T-helper 1 cell treated with Interleukin-12 subunit alpha and Interleukin-12 subunit beta and Interleukin-4 antibody, amounts not matched to agents 30 μg/mL and 1 μg/mL, for 36 hours (primary cell): ENCODE results near the gene ADH4.
"Not testable (repeated sequence)": the region's sequence is repeated elsewhere in the genome, so short reads cannot be mapped to it uniquely, and the experiment has no call there.

Experiments
- H3K27ac Mint-ChIP-seq: one replicate; pipeline ENCODE4 v1.8.0; 2021; ENCODE audit warnings: mild to moderate bottlenecking, mixed read lengths
- H3K27me3 Mint-ChIP-seq: one replicate; pipeline ENCODE4 v1.8.0; 2021; ENCODE audit warnings: low read depth, mixed read lengths
- H3K36me3 Mint-ChIP-seq: one replicate; pipeline ENCODE4 v1.8.0; 2021; ENCODE audit warnings: low read depth, mixed read lengths
- H3K4me1 Mint-ChIP-seq: one replicate; pipeline ENCODE4 v1.8.0; 2021; ENCODE audit warnings: low read depth, mixed read lengths
- H3K4me3 Mint-ChIP-seq: one replicate; pipeline ENCODE4 v1.8.0; 2021; ENCODE audit warnings: mild to moderate bottlenecking, moderate library complexity, mixed read lengths
- H3K9me3 Mint-ChIP-seq: one replicate; pipeline ENCODE4 v1.8.0; 2021; ENCODE audit warnings: mixed read lengths

Gene ADH4

GRCh38 chr4:99144070-99144469 is at the start of gene ADH4:
Gene ADH4 (minus strand): TSS chr4:99144297. CDS start chr4:99144222, 75 bp downstream.
- Mint-ChIP-seq H3K27ac (no peak within 1 kb of the TSS), H3K27me3 (peaks cover 3% of the 10 kb centered on the region), H3K4me1 (no peaks in the 10 kb centered on the region), H3K4me3 (no peak within 1 kb of the TSS), H3K36me3 (no peaks in the 10 kb centered on the region), H3K9me3 (no peaks in the 10 kb centered on the region)

- H3K4me3 Mint-ChIP-seq, result no peak overlapping the region
- H3K27ac Mint-ChIP-seq, result no peak overlapping the region
- peaks cover 30% of the 10 kb centered on the region for H3K9me3 Mint-ChIP-seq
- no peaks in the 10 kb centered on the region for H3K4me1 Mint-ChIP-seq
- H3K27me3 Mint-ChIP-seq, result no peaks in the 10 kb centered on the region
- H3K36me3 Mint-ChIP-seq, result no peaks in the 10 kb centered on the region
These were observed 46.2 kb upstream of the ADH4 start for GRCh38 chr4:99190336-99190735.

GRCh38 chr4:99189900-99190299 is 45.8 kb upstream of the ADH4 start:
- H3K9me3 Mint-ChIP-seq, result peaks cover 33% of the 10 kb centered on the region
- H3K27ac Mint-ChIP-seq, H3K27me3 Mint-ChIP-seq: not testable (repeated sequence)

GRCh38 chr4:99186029-99186428 is 41.9 kb upstream of the ADH4 start:
- H3K27me3 Mint-ChIP-seq, result no peaks in the 10 kb centered on the region
- H3K4me3 Mint-ChIP-seq, result no peak overlapping the region
- H3K4me1 Mint-ChIP-seq, result no peaks in the 10 kb centered on the region
- no peak overlapping the region for H3K27ac Mint-ChIP-seq
- H3K9me3 Mint-ChIP-seq, result peaks cover 25% of the 10 kb centered on the region
- no peaks in the 10 kb centered on the region for H3K36me3 Mint-ChIP-seq

More at GRCh38 chr4:99189900-99190299, 45.8 kb upstream of the ADH4 start:
- H3K36me3 Mint-ChIP-seq, H3K4me3 Mint-ChIP-seq, H3K4me1 Mint-ChIP-seq: not testable (repeated sequence)

GRCh38 chr4:99185581-99185980 is 41.5 kb upstream of the ADH4 start:
- H3K27me3 Mint-ChIP-seq, result no peaks in the 10 kb centered on the region
- H3K4me3 Mint-ChIP-seq, result no peak overlapping the region
- no peaks in the 10 kb centered on the region for H3K36me3 Mint-ChIP-seq
- peaks cover 21% of the 10 kb centered on the region for H3K9me3 Mint-ChIP-seq
- H3K4me1 Mint-ChIP-seq, result no peaks in the 10 kb centered on the region
- H3K27ac Mint-ChIP-seq, result no peak overlapping the region

- H3K4me1 Mint-ChIP-seq, result no peaks in the 10 kb centered on the region
These were observed 36.4 kb upstream of the ADH4 start for GRCh38 chr4:99180382-99181070.

GRCh38 chr4:99179626-99180025 is 35.5 kb upstream of the ADH4 start:
- Mint-ChIP-seq H3K4me3 (no peak overlapping the region), H3K27ac (no peak overlapping the region), H3K4me1 (no peaks in the 10 kb centered on the region), H3K27me3 (no peaks in the 10 kb centered on the region), H3K9me3 (peaks cover 3% of the 10 kb centered on the region), H3K36me3 (no peaks in the 10 kb centered on the region)

More at GRCh38 chr4:99180382-99181070, 36.4 kb upstream of the ADH4 start:
- H3K27ac Mint-ChIP-seq, result no peak overlapping the region
- no peaks in the 10 kb centered on the region for H3K27me3 Mint-ChIP-seq
- no peaks in the 10 kb centered on the region for H3K36me3 Mint-ChIP-seq
- peaks cover 4% of the 10 kb centered on the region for H3K9me3 Mint-ChIP-seq
- H3K4me3 Mint-ChIP-seq, result no peak overlapping the region

- peaks cover 3% of the 10 kb centered on the region for H3K9me3 Mint-ChIP-seq
- H3K36me3 Mint-ChIP-seq, result no peaks in the 10 kb centered on the region
- no peak overlapping the region for H3K4me3 Mint-ChIP-seq
- no peaks in the 10 kb centered on the region for H3K4me1 Mint-ChIP-seq
- no peaks in the 10 kb centered on the region for H3K27me3 Mint-ChIP-seq
- H3K27ac Mint-ChIP-seq, result no peak overlapping the region
These were observed 35.1 kb upstream of the ADH4 start for GRCh38 chr4:99179178-99179577.

GRCh38 chr4:99166544-99166943 is 22.4 kb upstream of the ADH4 start:
- Mint-ChIP-seq H3K27me3 (no peaks in the 10 kb centered on the region), H3K4me1 (no peaks in the 10 kb centered on the region), H3K4me3 (no peak overlapping the region), H3K27ac (no peak overlapping the region), H3K9me3 (peaks cover 3% of the 10 kb centered on the region), H3K36me3 (no peaks in the 10 kb centered on the region)

- Mint-ChIP-seq H3K4me1 (no peaks in the 10 kb centered on the region), H3K27me3 (no peaks in the 10 kb centered on the region), H3K27ac (no peak overlapping the region), H3K9me3 (peaks cover 3% of the 10 kb centered on the region), H3K36me3 (no peaks in the 10 kb centered on the region), H3K4me3 (no peak overlapping the region)
These were observed 21.9 kb upstream of the ADH4 start for GRCh38 chr4:99165978-99166377.

GRCh38 chr4:99161373-99162099 is 17.4 kb upstream of the ADH4 start:
- no peak overlapping the region for H3K4me3 Mint-ChIP-seq
- no peak overlapping the region for H3K27ac Mint-ChIP-seq
- no peaks in the 10 kb centered on the region for H3K27me3 Mint-ChIP-seq
- H3K4me1 Mint-ChIP-seq, result no peaks in the 10 kb centered on the region
- H3K9me3 Mint-ChIP-seq, result no peaks in the 10 kb centered on the region
- no peaks in the 10 kb centered on the region for H3K36me3 Mint-ChIP-seq

- no peak overlapping the region for H3K4me3 Mint-ChIP-seq
- no peaks in the 10 kb centered on the region for H3K27me3 Mint-ChIP-seq
- H3K36me3 Mint-ChIP-seq, result no peaks in the 10 kb centered on the region
- H3K9me3 Mint-ChIP-seq, result no peaks in the 10 kb centered on the region
- no peak overlapping the region for H3K27ac Mint-ChIP-seq
- H3K4me1 Mint-ChIP-seq, result no peaks in the 10 kb centered on the region
These were observed 15.6 kb upstream of the ADH4 start for GRCh38 chr4:99159699-99160098.

- Mint-ChIP-seq H3K4me3 (no peak overlapping the region), H3K27me3 (no peaks in the 10 kb centered on the region), H3K4me1 (no peaks in the 10 kb centered on the region), H3K27ac (no peak overlapping the region), H3K36me3 (no peaks in the 10 kb centered on the region), H3K9me3 (no peaks in the 10 kb centered on the region)
These were observed 13.4 kb upstream of the ADH4 start for GRCh38 chr4:99157478-99157935.

- no peak overlapping the region for H3K27ac Mint-ChIP-seq
- no peaks in the 10 kb centered on the region for H3K4me1 Mint-ChIP-seq
- H3K36me3 Mint-ChIP-seq, result no peaks in the 10 kb centered on the region
- no peak overlapping the region for H3K4me3 Mint-ChIP-seq
- no peaks in the 10 kb centered on the region for H3K9me3 Mint-ChIP-seq
- no peaks in the 10 kb centered on the region for H3K27me3 Mint-ChIP-seq
These were observed 12.9 kb upstream of the ADH4 start for GRCh38 chr4:99156992-99157391.

- no peaks in the 10 kb centered on the region for H3K4me1 Mint-ChIP-seq
- H3K27ac Mint-ChIP-seq, result no peak overlapping the region
- H3K4me3 Mint-ChIP-seq, result no peak overlapping the region
- no peaks in the 10 kb centered on the region for H3K27me3 Mint-ChIP-seq
- no peaks in the 10 kb centered on the region for H3K36me3 Mint-ChIP-seq
- no peaks in the 10 kb centered on the region for H3K9me3 Mint-ChIP-seq
These were observed 10.7 kb upstream of the ADH4 start for GRCh38 chr4:99154658-99155342.
